ENCODE measurements around the gene MFAP5. TPM values are rescaled to one million over a fixed set of nuclear protein-coding genes. Genes with fewer than 3 reads are reported as not detected.
A peak's percentile ranks its signal among the peaks of the same experiment; 100 is the strongest.

MFAP5 gene, protein sequence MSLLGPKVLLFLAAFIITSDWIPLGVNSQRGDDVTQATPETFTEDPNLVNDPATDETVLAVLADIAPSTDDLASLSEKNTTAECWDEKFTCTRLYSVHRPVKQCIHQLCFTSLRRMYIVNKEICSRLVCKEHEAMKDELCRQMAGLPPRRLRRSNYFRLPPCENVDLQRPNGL
- 100 to 1,000 TPM in 11 of 12 donors, not detected in 1; 111 to 209 (median 169) TPM for polyA plus RNA-seq (ENCODE audit: insufficient read length in 12 of 12)
- long read RNA-seq, donor 1, partial matches to known transcripts, result 5 of 8 reads
- long read RNA-seq, donor 1, other reads (novel, unspliced or antisense), result 0 of 8 reads
- long read RNA-seq, donor 2, transcript MFAP5-201 (10 exons, 2,845 nt), result major isoform, 125 of 436 reads
- long read RNA-seq, donor 2, transcript MFAP5-207 (11 exons, 620 nt), result minor isoform, 6 of 436 reads
- long read RNA-seq, donor 2, transcript MFAP5-202 (9 exons, 1,195 nt), result minor isoform, 11 of 436 reads
- long read RNA-seq, donor 2, partial matches to known transcripts, result 290 of 436 reads
- long read RNA-seq, donor 2, other reads (novel, unspliced or antisense), result 0 of 436 reads
- long read RNA-seq, donor 3, transcript MFAP5-201 (10 exons, 2,845 nt), result major isoform, 30 of 76 reads
- long read RNA-seq, donor 3, partial matches to known transcripts, result 41 of 76 reads
- long read RNA-seq, donor 3, other reads (novel, unspliced or antisense), result 0 of 76 reads
- long read RNA-seq, donor 4, transcript MFAP5-201 (10 exons, 2,845 nt), result major isoform, 29 of 97 reads
- long read RNA-seq, donor 4, partial matches to known transcripts, result 63 of 97 reads
- long read RNA-seq, donor 4, other reads (novel, unspliced or antisense), result 0 of 97 reads
- long read RNA-seq, donor 5, result 0 reads
- long read RNA-seq, donor 6, transcript MFAP5-201 (10 exons, 2,845 nt), result major isoform, 55 of 141 reads
- long read RNA-seq, donor 6, transcript MFAP5-202 (9 exons, 1,195 nt), result minor isoform, 11 of 141 reads
- long read RNA-seq, donor 6, partial matches to known transcripts, result 73 of 141 reads
- long read RNA-seq, donor 6, other reads (novel, unspliced or antisense), result 0 of 141 reads
- long read RNA-seq, donor 7, transcript MFAP5-201 (10 exons, 2,845 nt), result major isoform, 37 of 88 reads
- long read RNA-seq, donor 7, partial matches to known transcripts, result 47 of 88 reads
- long read RNA-seq, donor 7, other reads (novel, unspliced or antisense), result 0 of 88 reads
- long read RNA-seq, donor 8, transcript MFAP5-201 (10 exons, 2,845 nt), result major isoform, 55 of 243 reads
- long read RNA-seq, donor 8, transcript MFAP5-202 (9 exons, 1,195 nt), result minor isoform, 10 of 243 reads
- long read RNA-seq, donor 8, partial matches to known transcripts, result 171 of 243 reads
- long read RNA-seq, donor 8, other reads (novel, unspliced or antisense), result 0 of 243 reads
- long read RNA-seq, donor 9, transcript MFAP5-202 (9 exons, 1,195 nt), result minor isoform, 12 of 173 reads
- long read RNA-seq, donor 9, transcript MFAP5-201 (10 exons, 2,845 nt), result major isoform, 71 of 173 reads
- long read RNA-seq, donor 9, partial matches to known transcripts, result 83 of 173 reads
- long read RNA-seq, donor 9, other reads (novel, unspliced or antisense), result 0 of 173 reads
- long read RNA-seq, donor 10, transcript MFAP5-201 (10 exons, 2,845 nt), result major isoform, 60 of 170 reads
- long read RNA-seq, donor 10, transcript MFAP5-202 (9 exons, 1,195 nt), result minor isoform, 9 of 170 reads
- long read RNA-seq, donor 10, partial matches to known transcripts, result 99 of 170 reads
- long read RNA-seq, donor 10, other reads (novel, unspliced or antisense), result 0 of 170 reads
- long read RNA-seq, donor 11, transcript MFAP5-201 (10 exons, 2,845 nt), result major isoform, 67 of 197 reads
- long read RNA-seq, donor 11, transcript MFAP5-202 (9 exons, 1,195 nt), result minor isoform, 5 of 197 reads
- long read RNA-seq, donor 11, partial matches to known transcripts, result 118 of 197 reads
- long read RNA-seq, donor 11, other reads (novel, unspliced or antisense), result 0 of 197 reads

DNA sequence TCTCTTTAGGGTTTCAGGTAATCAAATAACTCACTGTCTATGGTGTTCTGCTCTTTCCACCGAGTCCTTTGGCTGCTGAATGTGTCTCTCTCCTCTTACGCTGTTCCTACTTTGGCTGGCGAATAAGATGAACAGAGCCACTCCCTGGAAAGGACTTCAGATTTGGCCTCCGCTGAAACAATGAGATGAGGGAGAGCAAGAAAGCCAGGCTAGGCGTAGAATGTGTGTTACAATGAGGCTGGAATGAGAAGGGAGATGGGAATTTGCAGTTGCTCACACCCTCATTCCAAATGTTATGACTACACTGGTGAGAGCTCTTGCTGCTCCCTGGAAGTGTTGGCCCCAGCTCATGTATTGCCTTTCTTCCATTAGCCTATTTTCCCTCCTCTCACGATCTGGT, at the start of gene MFAP5:
TSS of gene MFAP5 (minus strand) at position 234 of the 400 bp plus-strand sequence. CDS start 722 bp downstream, outside the sequence.
- peak; percentile 88 for DNase-seq

DNA sequence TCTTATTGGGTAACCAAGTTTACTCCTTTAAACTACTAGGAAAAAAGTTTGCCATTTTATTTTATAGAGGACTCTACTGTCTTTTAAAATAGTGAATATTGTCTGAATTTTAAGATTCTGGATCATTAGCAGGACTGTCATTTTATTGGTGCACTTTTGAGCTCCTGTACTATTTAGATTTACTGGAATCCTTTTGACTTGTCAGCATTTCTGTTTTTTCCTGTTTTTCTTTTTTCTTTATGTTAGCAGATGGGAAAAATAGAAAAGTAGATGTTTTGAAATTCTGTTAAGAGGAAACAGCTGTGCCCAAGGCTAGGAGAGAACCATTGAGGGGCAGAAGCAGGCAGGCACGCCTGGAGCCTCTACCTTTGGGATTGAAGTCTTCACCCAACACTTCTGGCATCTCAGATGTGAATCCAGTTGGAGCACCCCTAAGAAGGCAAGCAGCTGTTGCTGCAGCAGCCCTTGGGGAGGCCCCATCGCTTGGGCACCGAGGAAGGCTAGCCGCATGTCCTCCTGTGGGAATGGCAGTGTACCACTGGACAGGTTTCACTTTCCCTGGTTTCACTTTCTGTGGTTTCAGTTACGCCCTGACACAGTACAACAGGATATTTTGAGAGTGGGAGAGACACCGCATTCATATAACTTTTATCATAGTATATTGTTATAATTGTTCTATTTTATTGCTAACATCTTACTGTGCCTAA, 46.7 kb upstream of the MFAP5 start:
- DNase-seq, result no peak

DNA sequence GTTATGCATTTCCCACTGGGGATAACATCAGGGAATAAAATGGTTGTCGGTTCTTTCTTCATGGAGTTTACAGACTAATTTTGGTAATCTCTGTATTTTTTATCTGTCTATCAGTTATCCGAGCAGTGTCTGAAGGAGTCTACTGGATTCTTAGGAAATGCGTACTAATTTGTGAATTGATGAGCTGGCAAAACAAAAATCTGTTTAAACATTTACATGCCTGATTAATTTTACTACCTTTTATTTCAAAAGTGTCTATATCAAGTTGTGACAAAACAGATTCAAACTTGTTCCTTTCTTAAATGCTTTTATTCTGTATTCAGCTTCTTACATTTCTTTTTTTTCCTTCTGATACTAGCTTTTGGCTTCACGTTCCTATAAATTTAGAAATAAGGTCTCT, 39.5 kb upstream of the MFAP5 start:
- no peak for DNase-seq

DNA sequence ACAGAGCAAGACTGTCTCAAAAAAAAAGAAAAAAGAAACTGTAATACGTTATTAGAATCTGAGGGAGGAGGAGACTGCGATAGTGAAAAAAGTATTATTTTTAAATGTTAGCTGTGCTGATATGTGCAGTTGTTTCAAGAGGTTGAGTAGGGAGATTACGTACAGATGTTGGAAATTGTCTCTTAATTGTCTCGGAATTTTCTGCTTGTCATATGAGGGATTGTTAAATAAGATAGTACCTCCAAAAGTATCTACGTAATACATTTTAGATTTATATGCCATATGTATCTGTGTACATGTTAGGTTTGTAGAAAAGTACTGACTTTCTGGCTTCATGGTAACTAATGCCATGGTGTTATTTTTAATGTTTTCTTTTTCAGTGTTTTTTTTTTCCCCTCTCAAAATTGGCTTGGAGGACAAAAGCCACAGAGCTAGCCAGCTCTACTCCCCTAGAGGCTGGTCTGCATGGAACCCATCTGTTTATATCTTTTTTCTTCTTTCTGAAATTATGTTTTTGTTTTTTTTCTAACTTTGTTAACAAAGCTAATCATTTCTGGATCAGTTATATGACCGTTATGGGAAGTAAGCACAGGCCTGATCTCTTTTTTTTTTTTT, 38.5 kb upstream of the MFAP5 start:
- peak; percentile 59 for DNase-seq

DNA sequence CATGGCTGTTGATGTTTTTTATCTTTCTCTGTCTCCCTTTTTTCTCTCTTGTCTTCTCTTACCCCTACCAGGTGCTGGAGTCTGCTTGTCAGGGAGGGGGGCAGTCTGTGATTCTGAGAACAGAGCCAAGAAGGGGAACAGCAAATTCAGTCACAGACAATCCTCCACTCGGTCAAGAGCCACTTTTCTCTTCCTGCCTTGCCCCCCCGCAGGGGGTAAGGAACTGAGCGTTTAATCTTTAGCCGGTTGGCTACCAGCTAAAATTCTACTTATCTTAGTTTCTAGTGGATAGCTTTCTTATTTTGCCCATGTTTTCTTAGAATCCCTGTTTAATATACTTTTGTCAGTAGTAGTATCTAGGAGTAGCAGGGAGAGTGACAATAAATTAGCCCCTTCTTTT, 37.1 kb upstream of the MFAP5 start:
- no peak for DNase-seq

DNA sequence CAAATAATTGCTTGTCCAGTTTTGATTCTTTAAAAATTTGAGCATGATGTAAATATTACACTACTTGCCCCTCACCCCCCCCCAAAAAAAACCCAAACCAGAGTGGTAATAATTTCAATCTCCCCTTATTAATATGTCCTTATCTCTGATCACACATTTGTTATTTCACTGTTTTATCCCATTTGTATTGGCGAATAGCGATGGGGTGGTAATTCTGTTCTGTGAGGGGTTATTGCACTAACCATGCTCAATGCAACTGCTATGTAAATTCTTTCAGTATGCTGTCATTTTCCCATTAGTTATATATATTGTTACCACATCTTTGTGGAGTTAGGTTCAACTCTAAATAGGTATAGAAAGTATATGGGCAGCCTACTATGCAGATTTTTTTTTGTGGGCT, 36.3 kb upstream of the MFAP5 start:
- DNase-seq, result no peak

DNA sequence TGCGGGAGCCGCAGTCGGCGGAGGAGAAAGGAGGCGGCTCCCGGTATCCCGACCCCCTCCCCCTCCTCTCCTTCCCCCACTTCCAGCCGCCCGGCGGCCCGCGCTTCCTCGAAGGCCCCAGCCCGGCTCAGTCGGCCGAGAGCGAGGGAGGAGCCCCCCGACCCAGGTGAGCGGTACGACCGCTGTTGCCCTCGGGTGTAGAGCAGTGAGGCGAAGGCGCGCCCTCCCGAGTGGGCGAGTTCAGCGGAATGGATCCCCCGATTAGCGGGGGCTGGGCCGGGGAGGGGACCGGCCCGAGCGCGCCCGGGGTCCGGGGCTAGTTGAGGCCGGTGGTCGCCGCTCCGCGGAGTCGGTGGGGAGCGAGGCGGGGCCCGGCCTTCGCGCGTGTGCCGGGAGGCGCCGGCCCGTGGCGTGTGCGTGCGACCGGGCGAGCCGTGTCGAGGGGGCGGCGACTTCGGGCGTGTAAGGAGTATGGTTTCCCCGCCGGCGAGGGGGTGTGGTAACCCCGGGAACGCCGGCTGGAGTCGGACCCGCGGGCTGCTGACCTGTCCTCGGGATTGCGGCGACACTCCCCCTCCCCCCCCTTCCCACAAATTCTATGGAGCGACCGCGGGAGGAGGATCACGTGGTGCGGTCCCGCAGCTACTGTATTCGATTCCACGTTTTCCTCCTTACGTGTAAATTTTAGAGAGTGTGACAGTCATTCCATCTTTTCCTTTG, 35.7 kb upstream of the MFAP5 start:
- peak; percentile 64 for DNase-seq

DNA sequence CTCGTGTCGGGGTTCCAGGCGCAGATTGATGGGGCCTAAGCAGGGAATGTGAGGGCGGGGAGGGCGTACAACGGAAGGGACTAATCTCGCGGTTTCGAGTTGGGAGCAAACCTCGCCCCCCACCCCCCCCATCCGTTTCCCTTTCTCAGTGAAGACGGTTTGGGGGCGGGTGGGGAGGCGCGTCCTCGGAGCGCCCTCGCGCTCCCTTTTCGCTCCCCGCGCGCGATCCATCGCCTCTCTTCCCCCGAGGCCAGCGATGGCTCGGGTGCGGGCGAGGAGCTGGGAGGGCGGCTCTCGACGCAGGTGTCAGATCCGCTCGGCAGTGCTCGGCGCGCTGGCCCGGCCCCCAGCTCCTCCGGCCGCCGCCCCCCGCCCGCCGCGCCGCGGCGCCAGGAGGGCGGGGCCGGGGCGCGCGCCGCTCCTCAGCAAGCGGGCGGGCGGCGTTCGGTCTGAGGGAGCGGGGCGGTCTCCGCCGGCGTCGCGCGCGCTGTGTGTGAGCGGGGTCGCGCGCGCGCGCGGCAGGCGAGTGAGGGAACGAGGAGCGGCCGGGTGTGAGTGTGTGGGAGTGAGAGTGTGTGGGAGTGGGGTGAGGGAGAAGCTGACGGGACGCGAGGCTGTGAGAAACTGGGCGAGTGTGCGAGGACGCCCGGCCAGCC, 35.0 kb upstream of the MFAP5 start, which contains the start of gene RIMKLB:
TSS of gene RIMKLB (plus strand) at position 516 of the 656 bp plus-strand sequence. CDS start 15,876 bp downstream, outside the sequence.
- peak; percentile 88 for DNase-seq

DNA sequence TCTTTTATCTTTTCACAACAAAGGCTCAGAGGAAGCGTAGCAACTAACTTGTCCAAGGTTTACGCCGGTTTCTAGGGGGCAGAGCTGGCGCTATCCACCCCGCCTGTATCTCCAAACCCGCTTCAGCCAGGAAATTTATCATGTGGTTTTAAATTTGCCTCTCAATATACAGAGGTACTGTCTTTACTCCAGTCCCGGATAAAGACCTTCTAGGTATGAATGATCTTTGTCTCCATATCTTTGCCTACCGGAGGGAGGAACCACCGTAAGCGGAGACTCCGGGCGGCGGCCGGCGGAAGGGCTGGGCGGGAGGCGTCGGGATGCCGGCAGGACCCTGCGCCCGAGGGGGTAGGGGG, 34.5 kb upstream of the MFAP5 start:
- no peak for DNase-seq

DNA sequence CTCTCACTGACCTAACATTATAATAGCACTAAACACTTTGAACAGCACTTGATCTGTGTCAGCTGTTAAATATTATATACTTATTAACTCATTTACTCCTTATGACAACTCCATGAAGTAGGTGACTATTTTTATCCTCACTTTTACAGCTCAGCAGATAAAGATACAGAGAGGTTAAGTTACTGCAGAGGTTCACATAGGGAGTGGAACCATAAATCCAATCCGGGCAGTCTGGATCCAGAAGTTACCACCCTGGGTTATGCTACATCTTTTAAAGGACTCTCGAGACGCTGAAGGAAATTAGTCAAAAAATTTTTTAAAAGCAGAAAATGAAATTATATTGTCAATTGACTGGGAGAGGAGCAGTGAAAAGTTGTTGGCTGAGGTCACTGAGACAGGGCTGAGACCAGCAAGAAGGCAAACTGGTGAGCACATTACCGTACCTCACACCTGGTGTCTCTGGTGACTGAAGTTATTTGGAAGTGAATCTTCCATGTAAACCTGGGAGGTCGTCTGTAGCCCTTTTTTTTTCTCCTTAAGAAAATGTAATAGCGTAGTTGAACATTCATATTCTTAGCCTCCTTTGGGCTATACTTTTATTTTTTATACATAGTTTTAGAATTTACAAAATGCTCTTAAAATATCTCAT, 33.9 kb upstream of the MFAP5 start:
- no peak for DNase-seq

DNA sequence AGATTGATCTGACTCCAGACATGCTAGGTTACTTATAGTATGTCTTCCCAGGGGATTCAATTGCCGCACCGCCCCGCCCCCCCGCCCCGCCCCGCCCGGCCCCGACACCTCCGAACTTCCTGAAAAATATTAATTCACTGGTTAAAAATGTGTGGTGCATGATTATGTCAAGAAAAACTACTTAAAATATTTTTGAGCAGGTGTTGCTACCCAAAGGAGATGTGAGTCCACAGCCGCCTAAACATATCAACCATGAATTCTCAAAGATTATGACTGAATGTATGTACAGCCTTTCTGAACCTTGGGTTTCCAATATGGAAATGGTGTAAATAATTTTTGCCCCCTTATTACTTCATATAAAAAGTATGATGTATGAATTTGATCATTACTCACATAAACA, 32.5 kb upstream of the MFAP5 start:
- no peak for DNase-seq

DNA sequence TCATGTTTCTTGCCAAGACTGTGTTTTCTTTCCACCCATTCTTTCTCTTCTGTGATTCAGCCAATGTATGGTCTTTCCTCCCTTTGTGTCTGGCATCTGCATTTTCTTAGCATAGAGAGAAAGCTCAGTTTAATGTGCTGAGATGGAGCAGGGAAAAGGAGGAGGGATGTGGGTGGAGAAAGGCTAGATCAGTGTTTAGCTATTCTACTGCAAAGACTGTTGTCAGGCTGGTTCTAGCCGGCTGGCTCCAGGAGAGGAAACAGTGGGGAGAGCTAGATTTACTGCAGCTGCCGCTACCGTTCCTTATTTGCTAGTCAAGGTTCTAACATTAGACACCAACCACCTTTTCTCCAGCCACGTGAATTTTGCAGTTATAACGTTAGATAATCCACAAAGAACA, 29.9 kb upstream of the MFAP5 start:
- peak; percentile 79 for DNase-seq

DNA sequence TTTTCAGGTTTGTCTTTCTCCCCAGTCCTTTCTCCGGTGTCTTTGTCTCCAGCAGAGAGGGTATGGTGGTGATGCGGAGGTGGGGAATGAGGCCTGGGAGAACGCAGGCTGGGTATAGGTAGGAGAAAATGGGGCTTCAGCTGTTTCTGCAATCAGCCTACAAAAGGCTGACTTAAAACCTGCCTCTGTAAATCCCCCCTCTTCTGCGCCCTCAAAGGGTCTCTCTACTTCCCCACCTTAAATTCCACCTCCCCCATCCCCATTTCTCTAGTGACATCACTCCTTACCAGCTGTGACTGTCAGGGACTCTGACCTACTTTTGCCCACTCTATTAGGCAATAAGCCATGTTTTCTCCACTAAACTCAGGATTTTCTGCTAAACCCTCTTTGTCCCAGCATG, 27.1 kb upstream of the MFAP5 start:
- no peak for DNase-seq

DNA sequence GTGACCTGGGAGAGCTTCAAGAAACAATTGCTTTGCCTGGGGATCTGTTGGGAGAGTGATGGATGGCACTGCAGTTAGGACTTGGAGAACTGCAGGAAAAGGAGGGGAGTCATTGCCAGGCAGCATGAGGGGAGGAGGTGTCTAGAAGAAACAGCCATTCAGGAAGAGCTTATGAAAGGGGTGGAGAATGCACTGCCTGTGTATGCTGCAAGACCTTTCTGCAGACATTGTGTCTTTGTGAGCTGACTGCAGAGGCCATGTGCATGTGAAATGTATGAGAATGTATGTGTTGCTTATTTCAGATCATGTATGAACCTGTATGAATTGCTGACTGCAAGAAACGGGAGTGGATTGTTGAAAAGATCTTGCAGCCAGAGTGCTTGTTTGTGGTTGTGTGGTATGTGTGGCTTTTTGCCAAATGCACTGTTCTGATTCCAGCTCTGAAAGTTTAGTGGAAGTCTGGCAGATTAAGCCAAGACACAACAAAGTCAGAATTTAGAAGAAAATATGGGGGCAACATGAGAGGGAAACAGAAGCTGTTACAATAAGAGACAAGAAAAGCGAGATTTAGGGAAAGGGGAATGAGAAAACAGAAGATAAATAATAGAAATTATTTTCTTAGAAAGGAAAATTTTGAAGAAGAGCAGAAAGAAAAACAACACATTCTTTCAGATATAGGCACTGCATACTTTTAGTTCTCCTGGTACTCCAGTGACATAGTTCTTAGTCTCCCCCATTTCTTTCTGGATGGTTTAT, 25.4 kb upstream of the MFAP5 start:
- DNase-seq, result peak; percentile 81

DNA sequence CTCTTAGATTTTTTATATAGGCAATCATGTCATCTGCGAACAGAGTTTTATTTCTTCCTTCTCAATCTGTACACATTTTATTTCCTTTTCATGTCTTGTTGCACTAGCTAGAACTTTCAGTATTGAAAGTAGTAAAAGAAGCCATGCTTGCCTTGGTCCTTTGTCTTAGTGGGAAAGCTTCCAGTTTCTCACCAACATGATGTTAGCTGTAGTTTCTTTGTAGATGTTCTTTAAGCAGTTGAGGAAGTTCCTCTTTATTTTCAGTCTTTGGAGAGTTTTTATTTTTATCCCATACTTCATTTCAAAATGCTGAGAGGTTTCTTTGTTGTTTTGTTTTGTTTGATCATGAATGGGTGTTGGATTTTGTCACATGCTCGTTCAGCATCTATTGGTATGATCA, 22.4 kb upstream of the MFAP5 start:
- DNase-seq, result no peak

DNA sequence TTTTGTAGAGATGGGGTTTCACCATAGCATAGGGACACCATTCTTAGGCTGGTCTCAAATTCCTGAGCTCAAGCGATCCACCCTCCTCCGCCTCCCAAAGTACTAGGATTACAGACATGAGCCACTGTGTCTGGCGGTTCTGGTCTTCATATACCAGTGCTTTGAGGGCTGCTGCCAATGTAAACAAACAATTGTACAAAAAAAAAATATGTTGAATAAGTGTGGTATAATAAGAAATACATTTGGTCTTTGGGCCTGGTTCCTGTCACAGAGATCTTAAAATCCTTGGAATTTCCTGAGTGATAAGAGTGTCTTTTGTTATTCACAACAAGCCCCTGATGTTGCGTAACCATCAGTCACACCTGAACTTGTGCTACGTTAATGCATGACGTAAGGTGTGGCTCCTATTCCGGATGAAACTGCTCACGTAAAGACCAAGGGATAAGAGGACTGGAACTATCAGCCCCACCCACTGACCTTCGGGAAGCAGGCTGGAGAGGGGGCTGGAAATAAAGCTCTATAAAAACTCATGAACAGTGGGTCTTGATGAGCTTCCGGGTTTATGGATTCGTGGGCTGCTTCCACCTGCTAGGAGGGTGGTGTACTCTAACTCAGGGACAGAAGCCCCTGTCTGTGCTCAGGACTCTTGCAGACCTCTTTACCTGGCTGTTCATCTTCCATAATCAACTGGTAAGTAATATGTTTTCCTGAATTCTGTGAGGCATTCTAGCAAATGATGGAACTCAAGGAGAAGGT, 18.7 kb upstream of the MFAP5 start:
- DNase-seq, result no peak
